IPS-15b (cell line): ENCODE data around the gene HTRA3.

Source experiments
- H3K27me3 ChIP-seq: one replicate; pipeline ENCODE4 v1.6.1; 2013; ENCODE audit warnings: low read length; ENCODE audit not compliant: control insufficient read depth, insufficient read depth
- H3K36me3 ChIP-seq: one replicate; pipeline ENCODE4 v1.6.1; 2013; ENCODE audit warnings: low read length; ENCODE audit not compliant: control insufficient read depth, insufficient read depth
- H3K4me1 ChIP-seq: one replicate; pipeline ENCODE4 v1.6.1; 2013; ENCODE audit warnings: mild to moderate bottlenecking, low read length; ENCODE audit not compliant: control insufficient read depth, insufficient read depth
- H3K4me3 ChIP-seq: one replicate; pipeline ENCODE4 v1.5.1; 2013; ENCODE audit warnings: low read depth, low read length
- H3K9ac ChIP-seq: one replicate; pipeline ENCODE4 v1.6.1; 2013; ENCODE audit warnings: low read depth, mild to moderate bottlenecking, low read length
- H3K9me3 ChIP-seq: one replicate; pipeline ENCODE4 v1.6.1; 2013; ENCODE audit warnings: mild to moderate bottlenecking, low read length; ENCODE audit not compliant: control insufficient read depth, insufficient read depth

The HTRA3 gene

DNA sequence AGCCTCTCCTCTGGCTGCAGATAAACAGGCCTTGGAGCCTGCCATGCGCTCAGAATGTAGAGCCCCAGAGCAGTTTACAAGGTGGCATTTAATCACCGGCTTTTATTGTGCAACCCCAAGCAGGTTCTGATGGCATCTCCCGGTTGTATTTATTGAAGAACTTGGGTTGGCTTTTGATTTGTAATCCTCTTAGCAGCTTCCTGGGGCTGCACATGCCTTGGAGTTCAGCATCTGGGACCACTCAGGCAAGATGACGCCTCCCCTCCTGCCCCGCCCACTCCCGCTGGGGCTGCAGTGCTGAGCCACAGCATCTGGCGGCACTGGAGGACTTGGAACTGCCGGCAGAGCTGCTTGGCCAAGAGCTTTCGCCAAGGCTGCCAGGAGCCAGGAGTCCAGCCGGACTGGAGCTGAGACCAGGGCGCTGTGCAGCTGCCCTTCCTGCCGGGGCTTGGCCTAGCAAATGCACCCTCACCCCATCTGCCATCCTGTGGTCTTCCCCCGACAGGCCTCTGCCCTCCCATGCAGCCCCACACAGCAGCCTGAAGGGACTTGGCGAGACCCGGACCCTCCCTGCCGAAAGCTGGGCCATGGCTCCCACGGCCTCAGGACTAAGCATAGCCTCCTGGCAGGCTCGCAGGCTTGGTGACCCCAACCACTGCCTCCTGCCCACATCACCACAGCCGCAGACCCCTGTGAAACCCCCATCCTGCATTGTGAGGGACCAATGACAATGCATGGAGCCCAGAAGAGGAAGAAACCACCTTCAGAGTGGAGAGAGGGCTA lies 5.4 kb downstream of the HTRA3 start:
- no peaks in the 10 kb centered on the region for H3K4me1 ChIP-seq
- no peaks in the 10 kb centered on the region for H3K9me3 ChIP-seq
- no peaks in the 10 kb centered on the region for H3K36me3 ChIP-seq
- H3K27me3 ChIP-seq = peaks cover 20% of the 10 kb centered on the region
- H3K9ac ChIP-seq = no peak overlapping the region
- H3K4me3 ChIP-seq = no peak overlapping the region

- H3K27me3 ChIP-seq = peaks cover 15% of the 10 kb centered on the region
- H3K9ac ChIP-seq = no peak overlapping the region
- no peaks in the 10 kb centered on the region for H3K9me3 ChIP-seq
- no peaks in the 10 kb centered on the region for H3K4me1 ChIP-seq
- H3K36me3 ChIP-seq = no peaks in the 10 kb centered on the region
- no peak overlapping the region for H3K4me3 ChIP-seq
These were observed 6.0 kb downstream of the HTRA3 start for GRCh38 chr4:8275548-8275910.

- H3K9me3 ChIP-seq = no peaks in the 10 kb centered on the region
- no peaks in the 10 kb centered on the region for H3K4me1 ChIP-seq
- H3K36me3 ChIP-seq = no peaks in the 10 kb centered on the region
- H3K4me3 ChIP-seq = no peak overlapping the region
- no peak overlapping the region for H3K9ac ChIP-seq
- H3K27me3 ChIP-seq = peaks cover 4% of the 10 kb centered on the region
These were observed 7.0 kb downstream of the HTRA3 start for GRCh38 chr4:8276358-8277240.

- Histone ChIP-seq H3K4me3 (no peak overlapping the region), H3K27me3 (no peaks in the 10 kb centered on the region), H3K36me3 (no peaks in the 10 kb centered on the region), H3K4me1 (no peaks in the 10 kb centered on the region), H3K9me3 (no peaks in the 10 kb centered on the region), H3K9ac (no peak overlapping the region)
These were observed 7.9 kb downstream of the HTRA3 start for GRCh38 chr4:8277356-8278008.

DNA sequence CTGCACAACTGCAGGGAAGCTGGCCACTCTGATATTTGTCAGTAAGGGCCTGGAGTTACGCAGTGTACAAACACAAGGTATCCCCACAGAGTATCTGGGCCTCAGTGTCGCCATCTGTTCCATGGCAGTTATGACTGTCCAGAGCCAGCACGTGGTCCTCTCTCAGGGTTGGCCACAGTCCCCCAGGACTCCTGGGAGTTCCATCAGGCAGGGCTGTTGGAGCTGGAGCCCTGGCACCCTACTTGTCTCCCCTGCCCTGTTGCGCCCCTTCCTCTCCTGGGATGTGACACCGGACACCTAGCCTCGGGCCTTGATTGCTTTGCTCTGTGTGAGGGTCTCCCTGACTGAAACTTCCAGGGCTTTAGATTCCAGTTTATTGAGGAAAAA lies 8.4 kb downstream of the HTRA3 start:
- Histone ChIP-seq H3K9me3 (no peaks in the 10 kb centered on the region), H3K36me3 (no peaks in the 10 kb centered on the region), H3K27me3 (no peaks in the 10 kb centered on the region), H3K4me1 (no peaks in the 10 kb centered on the region), H3K9ac (no peak overlapping the region), H3K4me3 (no peak overlapping the region)

- Histone ChIP-seq H3K27me3 (no peaks in the 10 kb centered on the region), H3K36me3 (no peaks in the 10 kb centered on the region), H3K4me1 (no peaks in the 10 kb centered on the region), H3K9me3 (no peaks in the 10 kb centered on the region), H3K4me3 (no peak overlapping the region), H3K9ac (no peak overlapping the region)
These were observed 9.1 kb downstream of the HTRA3 start for GRCh38 chr4:8278421-8279287.

GRCh38 chr4:8279321-8280157 lies 10.0 kb downstream of the HTRA3 start:
- Histone ChIP-seq H3K4me1 (no peaks in the 10 kb centered on the region), H3K9ac (no peak overlapping the region), H3K36me3 (no peaks in the 10 kb centered on the region), H3K27me3 (no peaks in the 10 kb centered on the region), H3K9me3 (no peaks in the 10 kb centered on the region), H3K4me3 (no peak overlapping the region)

DNA sequence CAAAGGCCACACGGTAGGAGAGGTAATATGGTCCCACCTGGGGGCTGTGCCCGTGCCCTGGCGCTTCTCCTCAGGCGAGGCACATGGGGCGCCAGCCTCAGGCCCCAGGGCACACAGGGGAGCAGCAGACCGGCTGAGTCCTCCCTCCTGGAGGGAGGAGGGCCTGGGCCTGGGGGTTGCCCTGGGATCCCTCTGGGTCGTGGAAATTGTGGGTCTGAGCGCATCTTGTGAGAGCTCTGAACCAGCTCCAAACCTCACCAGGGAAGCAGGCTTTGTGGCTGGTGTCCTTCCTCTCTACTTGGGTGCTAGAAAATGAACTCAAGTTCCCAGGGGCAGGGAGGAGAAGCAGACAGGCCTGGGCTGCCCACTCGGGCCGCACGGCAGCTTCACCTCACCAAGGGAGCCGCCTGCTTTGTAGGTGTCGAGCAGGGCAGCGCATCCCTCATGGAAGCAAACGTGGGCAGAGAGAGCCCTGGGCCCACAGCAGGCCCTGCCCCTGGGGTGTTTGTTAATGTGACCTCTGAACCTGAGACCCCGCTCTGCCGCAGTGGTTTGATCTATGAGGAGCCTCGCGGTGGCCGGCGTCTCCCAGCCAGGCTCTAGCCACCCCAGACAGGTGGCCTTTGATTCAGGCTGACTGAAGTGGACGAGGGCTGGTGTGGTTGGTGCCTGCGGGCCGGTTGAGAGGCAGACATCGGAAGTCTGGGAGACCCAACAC lies 10.8 kb downstream of the HTRA3 start:
- Histone ChIP-seq H3K27me3 (no peaks in the 10 kb centered on the region), H3K36me3 (no peaks in the 10 kb centered on the region), H3K9ac (no peak overlapping the region), H3K9me3 (no peaks in the 10 kb centered on the region), H3K4me3 (no peak overlapping the region), H3K4me1 (no peaks in the 10 kb centered on the region)

DNA sequence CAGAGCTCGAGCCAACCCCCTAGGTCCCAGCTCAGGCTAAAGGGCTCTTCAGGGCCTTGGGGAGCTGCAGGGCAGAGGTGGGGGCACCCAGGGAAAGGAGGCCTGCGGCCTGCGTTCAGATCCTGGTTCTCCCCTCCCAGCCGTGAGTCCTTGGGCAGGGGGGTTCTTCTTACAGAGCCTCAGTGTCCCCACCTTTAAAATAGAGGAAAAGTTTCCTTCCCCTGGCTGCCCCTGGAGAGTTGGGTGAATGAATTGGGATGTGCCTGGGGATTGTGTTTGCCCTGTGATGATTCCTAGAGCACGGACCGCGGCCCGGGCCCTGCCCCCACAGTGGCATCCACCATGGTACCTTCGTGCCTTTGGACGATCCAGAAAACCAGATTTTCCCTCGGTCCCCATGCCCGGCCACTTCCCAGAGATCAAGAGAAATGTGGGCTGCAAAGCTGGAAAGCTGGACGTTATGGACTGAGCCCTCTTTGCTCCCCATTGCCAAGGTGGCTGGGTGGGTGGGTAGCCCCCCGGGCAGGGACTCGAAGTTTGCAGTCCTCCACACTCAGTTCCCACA lies 11.4 kb downstream of the HTRA3 start:
- H3K9me3 ChIP-seq = no peaks in the 10 kb centered on the region
- H3K36me3 ChIP-seq = no peaks in the 10 kb centered on the region
- H3K9ac ChIP-seq = no peak overlapping the region
- no peaks in the 10 kb centered on the region for H3K4me1 ChIP-seq
- no peak overlapping the region for H3K4me3 ChIP-seq
- H3K27me3 ChIP-seq = no peaks in the 10 kb centered on the region

GRCh38 chr4:8281519-8282133 lies 12.1 kb downstream of the HTRA3 start:
- no peak overlapping the region for H3K4me3 ChIP-seq
- H3K9ac ChIP-seq = no peak overlapping the region
- no peaks in the 10 kb centered on the region for H3K36me3 ChIP-seq
- no peaks in the 10 kb centered on the region for H3K4me1 ChIP-seq
- no peaks in the 10 kb centered on the region for H3K27me3 ChIP-seq
- H3K9me3 ChIP-seq = no peaks in the 10 kb centered on the region
